HUDEP-2 (cell line): ENCODE results near the gene KTN1.

Experiments used
- DNase-seq, 76 experiments: peaks; one replicate each; lab custom pipeline; 2025; ENCODE audit not compliant: unreplicated experiment in 76 of 76; lab: John Stamatoyannopoulos, UW

Gene KTN1

GRCh38 chr14:55609681-55610080, 29.7 kb downstream of the KTN1 start:
- no peak for DNase-seq

- no peak for DNase-seq
Measured at GRCh38 chr14:55610713-55611370, 30.8 kb downstream of the KTN1 start.

- DNase-seq: no peak
Measured at GRCh38 chr14:55611859-55612258, 31.9 kb downstream of the KTN1 start.

GRCh38 chr14:55614304-55614703, 34.3 kb downstream of the KTN1 start:
- DNase-seq: no peak

- DNase-seq: no peak
Measured at GRCh38 chr14:55620277-55620676, 40.3 kb downstream of the KTN1 start.

- no peak for DNase-seq
Measured at GRCh38 chr14:55620981-55621380, 41.0 kb downstream of the KTN1 start.

GRCh38 chr14:55621391-55621790, 41.4 kb downstream of the KTN1 start:
- no peak for DNase-seq

- no peak for DNase-seq
Measured at GRCh38 chr14:55624913-55625312, 44.9 kb downstream of the KTN1 start.

GRCh38 chr14:55625481-55625880, 45.5 kb downstream of the KTN1 start:
- DNase-seq: no peak

- DNase-seq: no peak
Measured at GRCh38 chr14:55626131-55626530, 46.1 kb downstream of the KTN1 start.

GRCh38 chr14:55628426-55628825, 48.4 kb downstream of the KTN1 start:
- no peak for DNase-seq

- no peak for DNase-seq
Measured at GRCh38 chr14:55638665-55639064, 58.7 kb downstream of the KTN1 start.

- DNase-seq: no peak
Measured at GRCh38 chr14:55641290-55641689, 61.3 kb downstream of the KTN1 start.

GRCh38 chr14:55641954-55642353, 61.9 kb downstream of the KTN1 start:
- no peak for DNase-seq

- DNase-seq: no peak
Measured at GRCh38 chr14:55645145-55645544, 65.1 kb downstream of the KTN1 start.

- no peak for DNase-seq
Measured at GRCh38 chr14:55645845-55646832, 66.1 kb downstream of the KTN1 start.

- no peak for DNase-seq
Measured at GRCh38 chr14:55650992-55651391, 71.0 kb downstream of the KTN1 start.

GRCh38 chr14:55654243-55654642, 74.2 kb downstream of the KTN1 start:
- peak in 11 of 76 experiments; percentile 0 to 58 (median 5) for DNase-seq

- no peak for DNase-seq
Measured at GRCh38 chr14:55661029-55661428, 81.0 kb downstream of the KTN1 start.

- peak in 69 of 76 experiments; percentile 1 to 77 (median 42) for DNase-seq
Measured at GRCh38 chr14:55662752-55663151, 82.7 kb downstream of the KTN1 start.

- no peak for DNase-seq
Measured at GRCh38 chr14:55665067-55665675, 85.2 kb downstream of the KTN1 start.
